ENCODE measurements around the gene NUBP2.

GRCh38 chr16:1794908-1795666 is 12.3 kb downstream of the NUBP2 start:
- TF ChIP-seq CTCF (IDR thresholded peaks at IDR 0.05) (no peak), POLR2AphosphoS5 (IDR thresholded peaks at IDR 0.05) (no peak)

All from breast epithelium (tissue), 3 donors.